K562 (cell line): ENCODE data around the gene HSPB8.

Experiments
- CTCF ChIP-seq, 3 experiments: IDR thresholded peaks in 2 of 3; conservative IDR thresholded peaks in 1 of 3; 2 replicates each; pipeline ENCODE4 v1.5.1; 2011 to 2012; ENCODE audit warnings: low read length in 3 of 3, mild to moderate bottlenecking in 3 of 3, control low read depth in 2 of 3, improper control_type of control experiment in 1 of 3, inconsistent platforms in 1 of 3, low read depth in 1 of 3, mixed read lengths in 1 of 3, moderate library complexity in 1 of 3; ENCODE audit not compliant: insufficient read depth in 2 of 3
- ZNF217 ChIP-seq: sonication (generic); formaldehyde crosslinking; IDR thresholded peaks from 2 replicates; pipeline ENCODE4 v1.8.0; 2022; ENCODE audit warnings: mild to moderate bottlenecking, missing genetic modification reagents
- TF ChIP-seq, protein P1 (sequence below): fragments of 200-600 bp; sonication (generic); IDR thresholded peaks from one replicate; pipeline ENCODE4 v1.6.1; 2012; ENCODE audit warnings: mild to moderate bottlenecking, low read depth, low read length, inconsistent platforms

DNA sequence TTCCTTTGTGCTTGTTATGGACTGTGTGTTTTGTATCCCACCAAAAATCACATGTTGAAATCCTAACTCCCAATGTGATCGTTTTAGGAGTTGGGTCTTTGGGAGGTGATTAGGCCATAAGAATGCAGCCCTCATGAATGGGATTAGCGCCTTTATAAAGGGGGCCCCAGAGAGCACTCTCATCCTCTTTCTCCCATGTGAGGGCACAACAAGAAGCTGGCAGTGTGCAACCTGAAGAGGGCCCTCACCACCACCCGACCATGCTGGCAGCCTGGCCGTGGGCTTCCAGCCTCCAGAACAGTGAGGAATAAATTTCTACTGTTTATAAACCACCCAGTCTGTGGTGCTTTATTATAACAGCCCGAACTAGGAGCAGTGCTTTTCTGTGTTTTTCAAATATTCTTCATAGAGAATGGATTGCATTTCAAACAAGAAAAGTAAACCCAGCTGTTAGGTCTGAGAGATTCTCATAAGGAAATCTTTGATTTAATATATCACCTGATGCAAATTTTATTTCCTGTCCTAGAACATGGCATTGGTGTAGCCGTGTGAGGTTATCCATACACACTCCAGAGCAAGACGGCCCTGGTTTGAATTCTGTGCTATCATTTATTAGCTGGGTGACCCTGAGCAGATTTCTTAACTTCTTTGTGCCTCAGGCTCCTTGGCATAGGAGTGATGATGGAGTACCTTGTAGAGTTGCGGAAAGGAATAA, 27.8 kb downstream of the HSPB8 start:
- no peak for TF ChIP-seq ZNF217
- no peak for TF ChIP-seq CTCF (IDR thresholded peaks at IDR 0.05 in 2 of 3, conservative IDR thresholded peaks at IDR 0.05 in 1 of 3; ENCODE audit: insufficient read depth in 2 of 3, low read depth in 1 of 3, low read length in 3 of 3)
- TF ChIP-seq, protein P1, sequence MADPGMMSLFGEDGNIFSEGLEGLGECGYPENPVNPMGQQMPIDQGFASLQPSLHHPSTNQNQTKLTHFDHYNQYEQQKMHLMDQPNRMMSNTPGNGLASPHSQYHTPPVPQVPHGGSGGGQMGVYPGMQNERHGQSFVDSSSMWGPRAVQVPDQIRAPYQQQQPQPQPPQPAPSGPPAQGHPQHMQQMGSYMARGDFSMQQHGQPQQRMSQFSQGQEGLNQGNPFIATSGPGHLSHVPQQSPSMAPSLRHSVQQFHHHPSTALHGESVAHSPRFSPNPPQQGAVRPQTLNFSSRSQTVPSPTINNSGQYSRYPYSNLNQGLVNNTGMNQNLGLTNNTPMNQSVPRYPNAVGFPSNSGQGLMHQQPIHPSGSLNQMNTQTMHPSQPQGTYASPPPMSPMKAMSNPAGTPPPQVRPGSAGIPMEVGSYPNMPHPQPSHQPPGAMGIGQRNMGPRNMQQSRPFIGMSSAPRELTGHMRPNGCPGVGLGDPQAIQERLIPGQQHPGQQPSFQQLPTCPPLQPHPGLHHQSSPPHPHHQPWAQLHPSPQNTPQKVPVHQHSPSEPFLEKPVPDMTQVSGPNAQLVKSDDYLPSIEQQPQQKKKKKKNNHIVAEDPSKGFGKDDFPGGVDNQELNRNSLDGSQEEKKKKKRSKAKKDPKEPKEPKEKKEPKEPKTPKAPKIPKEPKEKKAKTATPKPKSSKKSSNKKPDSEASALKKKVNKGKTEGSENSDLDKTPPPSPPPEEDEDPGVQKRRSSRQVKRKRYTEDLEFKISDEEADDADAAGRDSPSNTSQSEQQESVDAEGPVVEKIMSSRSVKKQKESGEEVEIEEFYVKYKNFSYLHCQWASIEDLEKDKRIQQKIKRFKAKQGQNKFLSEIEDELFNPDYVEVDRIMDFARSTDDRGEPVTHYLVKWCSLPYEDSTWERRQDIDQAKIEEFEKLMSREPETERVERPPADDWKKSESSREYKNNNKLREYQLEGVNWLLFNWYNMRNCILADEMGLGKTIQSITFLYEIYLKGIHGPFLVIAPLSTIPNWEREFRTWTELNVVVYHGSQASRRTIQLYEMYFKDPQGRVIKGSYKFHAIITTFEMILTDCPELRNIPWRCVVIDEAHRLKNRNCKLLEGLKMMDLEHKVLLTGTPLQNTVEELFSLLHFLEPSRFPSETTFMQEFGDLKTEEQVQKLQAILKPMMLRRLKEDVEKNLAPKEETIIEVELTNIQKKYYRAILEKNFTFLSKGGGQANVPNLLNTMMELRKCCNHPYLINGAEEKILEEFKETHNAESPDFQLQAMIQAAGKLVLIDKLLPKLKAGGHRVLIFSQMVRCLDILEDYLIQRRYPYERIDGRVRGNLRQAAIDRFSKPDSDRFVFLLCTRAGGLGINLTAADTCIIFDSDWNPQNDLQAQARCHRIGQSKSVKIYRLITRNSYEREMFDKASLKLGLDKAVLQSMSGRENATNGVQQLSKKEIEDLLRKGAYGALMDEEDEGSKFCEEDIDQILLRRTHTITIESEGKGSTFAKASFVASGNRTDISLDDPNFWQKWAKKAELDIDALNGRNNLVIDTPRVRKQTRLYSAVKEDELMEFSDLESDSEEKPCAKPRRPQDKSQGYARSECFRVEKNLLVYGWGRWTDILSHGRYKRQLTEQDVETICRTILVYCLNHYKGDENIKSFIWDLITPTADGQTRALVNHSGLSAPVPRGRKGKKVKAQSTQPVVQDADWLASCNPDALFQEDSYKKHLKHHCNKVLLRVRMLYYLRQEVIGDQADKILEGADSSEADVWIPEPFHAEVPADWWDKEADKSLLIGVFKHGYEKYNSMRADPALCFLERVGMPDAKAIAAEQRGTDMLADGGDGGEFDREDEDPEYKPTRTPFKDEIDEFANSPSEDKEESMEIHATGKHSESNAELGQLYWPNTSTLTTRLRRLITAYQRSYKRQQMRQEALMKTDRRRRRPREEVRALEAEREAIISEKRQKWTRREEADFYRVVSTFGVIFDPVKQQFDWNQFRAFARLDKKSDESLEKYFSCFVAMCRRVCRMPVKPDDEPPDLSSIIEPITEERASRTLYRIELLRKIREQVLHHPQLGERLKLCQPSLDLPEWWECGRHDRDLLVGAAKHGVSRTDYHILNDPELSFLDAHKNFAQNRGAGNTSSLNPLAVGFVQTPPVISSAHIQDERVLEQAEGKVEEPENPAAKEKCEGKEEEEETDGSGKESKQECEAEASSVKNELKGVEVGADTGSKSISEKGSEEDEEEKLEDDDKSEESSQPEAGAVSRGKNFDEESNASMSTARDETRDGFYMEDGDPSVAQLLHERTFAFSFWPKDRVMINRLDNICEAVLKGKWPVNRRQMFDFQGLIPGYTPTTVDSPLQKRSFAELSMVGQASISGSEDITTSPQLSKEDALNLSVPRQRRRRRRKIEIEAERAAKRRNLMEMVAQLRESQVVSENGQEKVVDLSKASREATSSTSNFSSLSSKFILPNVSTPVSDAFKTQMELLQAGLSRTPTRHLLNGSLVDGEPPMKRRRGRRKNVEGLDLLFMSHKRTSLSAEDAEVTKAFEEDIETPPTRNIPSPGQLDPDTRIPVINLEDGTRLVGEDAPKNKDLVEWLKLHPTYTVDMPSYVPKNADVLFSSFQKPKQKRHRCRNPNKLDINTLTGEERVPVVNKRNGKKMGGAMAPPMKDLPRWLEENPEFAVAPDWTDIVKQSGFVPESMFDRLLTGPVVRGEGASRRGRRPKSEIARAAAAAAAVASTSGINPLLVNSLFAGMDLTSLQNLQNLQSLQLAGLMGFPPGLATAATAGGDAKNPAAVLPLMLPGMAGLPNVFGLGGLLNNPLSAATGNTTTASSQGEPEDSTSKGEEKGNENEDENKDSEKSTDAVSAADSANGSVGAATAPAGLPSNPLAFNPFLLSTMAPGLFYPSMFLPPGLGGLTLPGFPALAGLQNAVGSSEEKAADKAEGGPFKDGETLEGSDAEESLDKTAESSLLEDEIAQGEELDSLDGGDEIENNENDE: no peak
